LNCaP clone FGC (cell line): ENCODE data around the gene CHEK2.
"Not testable (repeated sequence)": the region's sequence is repeated elsewhere in the genome, so short reads cannot be mapped to it uniquely, and the experiment has no call there.

Experiments used
- DNase-seq: peaks from one replicate; pipeline ENCODE4 v3.0.0-alpha.2; 2011; ENCODE audit warnings: low read depth
- H3K4me3 ChIP-seq: 2 replicates; pipeline ENCODE4 v1.5.1; 2011; ENCODE audit warnings: mild to moderate bottlenecking, low read depth, low read length, control low read depth
- CTCF ChIP-seq: IDR thresholded peaks from 2 replicates; pipeline ENCODE4 v1.5.1; 2012; ENCODE audit warnings: mild to moderate bottlenecking; ENCODE audit not compliant: control insufficient read depth, insufficient read depth; ENCODE audit errors: extremely low read depth

Gene CHEK2

GRCh38 chr22:28702891-28703290 is 38.7 kb downstream of the CHEK2 start:
- no peak for TF ChIP-seq CTCF
- no peak overlapping the region for H3K4me3 ChIP-seq
- DNase-seq, result no peak

GRCh38 chr22:28693041-28693760 is 48.4 kb downstream of the CHEK2 start:
- H3K4me3 ChIP-seq, DNase-seq: not testable (repeated sequence)

GRCh38 chr22:28689796-28690195 is 51.8 kb downstream of the CHEK2 start:
- not testable (repeated sequence) for DNase-seq, H3K4me3 ChIP-seq

GRCh38 chr22:28682966-28683365 is 58.7 kb downstream of the CHEK2 start:
- not testable (repeated sequence) for H3K4me3 ChIP-seq, DNase-seq

- H3K4me3 ChIP-seq, result not testable (repeated sequence)
- DNase-seq, result peak; percentile 25
These were observed 60.7 kb downstream of the CHEK2 start for GRCh38 chr22:28680813-28681490.

- H3K4me3 ChIP-seq, result peak within 1 kb of the TSS; percentile 55
These were observed 61.9 kb downstream of the CHEK2 start, which contains the start of gene TTC28 for GRCh38 chr22:28679611-28680287. TTC28 (minus strand) TSS chr22:28679840; CDS start chr22:28679723, 117 bp downstream.

GRCh38 chr22:28678778-28679610 is 62.6 kb downstream of the CHEK2 start:
- H3K4me3 ChIP-seq, result peak overlapping the region; percentile 55
- not testable (repeated sequence) for DNase-seq

More at GRCh38 chr22:28679611-28680287, 61.9 kb downstream of the CHEK2 start, which contains the start of gene TTC28:
- not testable (repeated sequence) for DNase-seq

GRCh38 chr22:28678170-28678569 is 63.5 kb downstream of the CHEK2 start:
- H3K4me3 ChIP-seq, DNase-seq: not testable (repeated sequence)

- TF ChIP-seq CTCF, result no peak
- H3K4me3 ChIP-seq, result no peak overlapping the region
- no peak for DNase-seq
These were observed 67.5 kb downstream of the CHEK2 start for GRCh38 chr22:28674121-28674563.

GRCh38 chr22:28670756-28671155 is 70.9 kb downstream of the CHEK2 start:
- no peak for DNase-seq
- no peak for TF ChIP-seq CTCF
- H3K4me3 ChIP-seq, result no peak overlapping the region
